Left hindlimb (tissue), 1 donor: ENCODE results near the gene RSPH1.

Source experiments
- DNase-seq: peaks from one replicate; pipeline ENCODE4 v3.0.0-alpha.2; 2018

The RSPH1 gene

DNA sequence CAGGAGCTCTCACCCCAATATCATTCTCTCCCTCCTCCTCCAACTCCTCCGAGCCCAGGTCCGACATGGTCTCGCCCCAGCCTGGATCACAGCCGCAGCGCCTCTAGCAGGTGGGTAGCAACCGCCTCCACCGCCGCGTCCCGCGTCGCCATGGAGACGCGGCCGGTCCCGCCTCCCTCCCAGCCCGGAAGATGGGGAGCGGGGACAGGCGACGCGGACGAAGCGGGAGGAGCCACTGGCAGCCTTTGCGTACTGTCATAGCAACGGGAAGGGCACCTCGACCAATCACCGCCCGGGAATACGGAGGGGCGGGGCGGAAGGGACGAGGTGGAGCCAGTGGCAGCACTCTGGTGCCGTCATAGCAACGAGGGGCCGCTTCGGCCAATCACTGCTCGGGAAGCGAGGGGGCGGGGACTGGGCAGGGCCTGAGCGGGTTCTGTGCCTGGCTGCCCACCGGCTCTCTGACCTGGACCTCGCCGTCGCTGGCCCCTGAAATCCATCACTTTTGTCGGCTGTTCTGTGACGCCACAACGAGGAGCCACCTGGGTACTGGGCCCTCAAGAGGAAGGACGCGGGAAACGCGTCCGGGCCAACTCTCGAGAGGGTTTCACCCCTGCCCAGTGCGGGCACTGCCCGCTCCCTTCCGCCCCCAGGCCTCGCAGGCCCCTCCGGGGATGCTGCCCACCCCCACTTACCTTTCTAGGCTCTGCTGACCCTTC is at the start of gene RSPH1:
Gene RSPH1, minus strand, starts transcription at position 105 of the 719 bp plus-strand sequence. Its CDS starts 38 bp downstream, at position 67.
- peak; percentile 100 for DNase-seq

DNA sequence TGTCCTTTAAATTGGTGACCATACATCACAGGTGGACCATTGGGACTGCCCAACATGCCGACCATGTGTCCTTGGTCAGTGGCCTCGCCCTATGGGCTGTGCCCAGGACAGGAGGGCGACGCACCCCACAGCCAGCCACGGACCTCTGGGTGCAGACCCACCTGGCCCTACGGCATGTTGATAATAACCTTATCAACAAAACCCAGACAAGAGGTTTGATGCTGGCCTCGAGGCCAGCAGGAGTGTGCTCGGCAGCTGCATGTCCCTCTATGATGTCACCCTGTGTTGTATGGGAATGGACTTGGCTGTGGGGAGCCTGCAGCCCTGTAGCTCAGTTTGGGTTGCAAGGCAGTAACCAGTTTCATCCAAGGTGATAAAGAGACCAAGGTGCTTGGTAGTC is 49.7 kb upstream of the RSPH1 start:
- peak; percentile 9 for DNase-seq

DNA sequence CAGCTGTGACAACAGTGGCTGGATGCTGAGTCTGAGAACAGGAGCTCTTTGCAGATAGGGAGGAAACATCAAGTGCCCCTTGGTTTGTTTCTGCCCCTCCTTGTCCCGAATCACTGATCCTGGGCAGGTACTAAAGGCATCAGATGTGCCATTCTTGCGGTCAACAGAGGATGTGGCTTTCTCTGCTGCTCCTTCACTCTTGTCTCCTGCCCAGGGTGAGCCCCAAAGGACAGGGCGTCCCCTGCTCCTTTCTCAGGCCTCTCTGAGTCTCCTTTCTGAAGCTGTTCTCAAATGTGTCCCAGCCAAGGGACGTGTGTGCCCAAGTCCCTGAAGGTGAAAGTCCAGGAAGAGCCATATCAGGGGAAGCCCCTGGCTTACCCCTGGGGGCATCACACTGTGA is 49.3 kb upstream of the RSPH1 start:
- DNase-seq: no peak

DNA sequence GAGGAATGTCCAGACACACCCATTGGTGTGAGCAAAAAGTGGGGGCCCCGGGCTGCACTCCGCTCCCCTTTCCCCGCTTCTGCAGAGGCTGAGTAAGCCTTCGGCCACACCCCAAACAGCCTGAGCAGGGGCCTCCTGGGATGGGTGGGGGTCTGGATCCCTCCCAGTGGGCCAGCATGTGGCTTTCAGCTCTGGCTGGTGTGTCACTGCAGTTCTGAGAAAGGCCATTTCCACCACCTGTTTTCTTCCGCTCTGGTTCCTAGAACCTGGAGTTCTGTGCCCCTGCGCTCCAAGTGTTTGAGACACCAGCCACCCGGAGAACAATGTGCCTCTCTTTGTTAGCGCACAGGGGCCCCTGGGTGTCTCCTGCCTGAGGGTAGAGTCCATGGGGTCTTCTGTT is 48.5 kb upstream of the RSPH1 start:
- peak; percentile 11 for DNase-seq

DNA sequence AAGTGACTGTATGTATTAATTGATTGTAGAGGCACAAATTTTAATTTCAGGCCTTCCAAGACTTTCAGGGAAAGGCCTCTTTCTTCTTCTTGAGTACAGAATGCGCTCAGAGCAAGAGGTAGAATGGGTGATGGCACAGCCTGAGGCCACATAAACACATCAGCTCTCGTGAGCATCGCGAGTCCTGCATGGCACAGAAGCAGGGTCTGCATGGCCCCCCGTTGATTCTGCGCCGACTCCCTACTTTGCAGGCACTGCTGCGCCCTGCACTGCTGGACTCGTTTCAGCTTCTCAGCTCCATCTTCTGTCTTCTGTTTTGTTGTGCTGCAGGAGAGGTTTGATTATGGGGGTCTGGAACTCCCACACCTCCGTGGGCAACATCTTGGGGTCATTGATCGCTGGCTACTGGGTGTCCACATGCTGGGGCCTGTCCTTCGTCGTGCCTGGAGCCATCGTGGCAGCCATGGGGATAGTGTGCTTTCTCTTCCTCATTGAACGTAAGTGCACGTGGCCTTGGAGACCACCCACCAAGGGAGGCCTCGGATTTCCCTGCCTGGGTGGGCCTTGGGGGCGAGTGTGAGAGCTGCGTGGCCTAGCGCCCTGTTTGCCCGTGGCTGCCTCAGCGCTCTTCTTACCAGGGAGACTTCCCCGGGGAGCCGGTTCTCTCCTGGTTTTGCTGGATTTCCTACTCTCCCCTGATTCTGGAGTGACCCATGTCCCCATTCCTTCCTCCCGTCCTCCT is 47.3 kb upstream of the RSPH1 start:
- peak; percentile 19 for DNase-seq

DNA sequence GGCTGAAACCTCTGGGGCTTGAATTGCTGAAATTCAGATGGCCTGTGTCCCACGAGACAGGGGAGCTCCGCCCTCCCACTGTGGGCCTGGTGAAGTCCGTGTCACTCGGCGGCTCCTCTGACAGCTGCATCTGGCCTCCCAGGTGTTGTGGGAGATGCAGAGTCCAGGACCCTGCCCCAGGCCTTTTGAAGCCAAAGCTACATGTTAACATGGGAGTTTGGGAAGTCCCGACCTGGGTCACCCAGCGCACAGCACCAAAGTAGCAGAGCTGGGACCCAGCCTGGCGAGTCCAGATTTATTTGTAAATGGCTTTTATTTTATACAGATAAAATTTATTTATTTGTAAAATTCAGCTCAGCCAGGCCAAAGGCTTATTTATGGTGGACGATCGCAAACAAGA is 46.6 kb upstream of the RSPH1 start:
- peak; percentile 4 for DNase-seq

DNA sequence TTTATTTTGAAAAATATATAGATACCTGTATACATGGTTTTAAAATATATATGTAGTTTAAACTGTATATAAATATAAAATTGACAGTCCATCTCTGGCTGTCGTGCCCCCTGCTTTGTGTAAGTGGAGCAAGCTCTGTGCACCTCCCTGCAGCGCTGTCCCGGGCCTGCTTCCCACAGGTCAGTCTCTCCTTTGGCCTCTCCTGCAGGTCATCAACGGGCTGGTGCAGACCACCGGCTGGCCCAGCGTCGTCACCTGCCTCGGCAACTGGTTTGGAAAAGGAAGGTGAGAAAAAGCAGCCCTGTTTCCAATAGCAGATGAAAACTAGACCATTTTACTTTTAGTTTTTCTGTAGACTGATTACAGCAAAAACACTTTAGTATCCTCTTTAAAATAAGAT is 46.2 kb upstream of the RSPH1 start:
- DNase-seq: peak; percentile 12

DNA sequence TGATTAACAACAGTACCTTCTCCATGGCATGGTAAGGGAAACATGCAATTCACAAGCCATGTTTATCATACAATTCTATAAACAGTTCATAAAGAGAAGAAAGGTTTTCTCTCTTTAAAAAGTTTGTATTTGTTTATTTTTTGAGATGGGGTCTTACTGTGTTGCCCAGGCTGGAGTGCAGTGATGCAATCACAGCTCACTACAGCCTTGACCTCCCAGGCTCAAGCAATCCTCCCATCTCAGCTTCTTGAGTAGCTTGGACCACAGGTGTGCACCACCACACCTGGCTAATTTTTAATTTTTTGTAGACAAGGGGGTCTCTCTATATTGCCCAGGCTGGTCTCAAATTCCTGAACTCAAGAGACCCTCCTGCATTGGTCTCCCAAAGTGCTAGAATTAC is 45.6 kb upstream of the RSPH1 start:
- DNase-seq: no peak

DNA sequence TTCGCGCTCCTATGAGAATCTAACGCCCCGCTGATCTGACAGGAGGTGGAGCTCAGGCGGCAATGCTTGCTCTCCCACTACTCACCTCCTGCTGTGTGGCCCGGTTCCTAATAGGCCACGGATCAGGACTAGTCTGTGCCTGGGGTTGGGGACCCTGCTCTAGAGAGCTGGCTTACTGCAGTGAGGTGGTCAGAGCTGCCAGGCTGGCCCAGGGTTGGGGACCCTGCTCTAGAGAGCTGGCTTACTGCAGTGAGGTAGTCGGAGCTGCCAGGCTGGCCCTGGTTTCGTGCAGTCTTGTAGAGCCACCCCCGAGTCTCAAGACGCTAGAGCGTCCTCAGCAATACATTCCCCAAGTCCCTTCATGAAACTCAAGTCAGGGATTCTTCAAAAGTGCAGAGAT is 45.1 kb upstream of the RSPH1 start:
- no peak for DNase-seq

DNA sequence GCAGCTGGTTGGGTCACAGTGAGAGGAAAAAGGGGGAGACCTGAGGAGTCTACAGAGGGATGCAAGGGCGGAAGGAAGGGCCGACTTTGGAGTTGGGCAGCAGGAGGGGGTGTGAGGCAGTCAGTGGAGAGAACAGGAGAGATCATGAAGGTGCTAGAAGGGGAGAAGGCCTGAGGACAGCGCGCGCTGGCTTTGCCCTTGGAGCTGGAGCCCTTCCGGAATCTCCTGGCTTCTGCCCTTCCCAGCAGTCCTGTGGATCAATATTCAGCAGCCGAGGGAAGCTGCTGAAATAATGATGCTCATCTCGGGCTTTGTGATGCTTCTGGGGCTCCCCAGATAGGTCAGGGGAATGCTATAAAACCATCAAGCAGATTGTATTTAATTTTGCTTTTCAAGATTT is 44.4 kb upstream of the RSPH1 start:
- DNase-seq: no peak

DNA sequence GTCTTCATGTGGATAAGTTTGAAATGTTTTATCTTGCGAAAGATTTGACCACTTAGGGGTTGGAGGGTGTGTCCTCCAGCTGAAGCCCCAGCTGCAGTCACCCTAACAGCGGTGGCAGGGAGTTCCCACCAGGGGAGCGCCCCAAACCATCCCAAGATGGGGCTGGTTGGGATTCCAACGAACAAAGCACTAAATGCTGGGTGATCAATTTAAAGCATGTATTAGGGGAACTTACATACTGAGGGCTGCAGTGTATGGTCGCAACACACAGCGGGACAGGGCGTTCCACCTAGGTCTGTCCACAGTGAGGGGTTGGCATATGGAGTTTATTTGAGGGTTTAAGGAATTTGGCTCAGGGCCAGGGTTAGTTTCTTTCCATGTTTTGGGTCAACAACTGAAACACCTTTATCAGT is 43.9 kb upstream of the RSPH1 start:
- no peak for DNase-seq

DNA sequence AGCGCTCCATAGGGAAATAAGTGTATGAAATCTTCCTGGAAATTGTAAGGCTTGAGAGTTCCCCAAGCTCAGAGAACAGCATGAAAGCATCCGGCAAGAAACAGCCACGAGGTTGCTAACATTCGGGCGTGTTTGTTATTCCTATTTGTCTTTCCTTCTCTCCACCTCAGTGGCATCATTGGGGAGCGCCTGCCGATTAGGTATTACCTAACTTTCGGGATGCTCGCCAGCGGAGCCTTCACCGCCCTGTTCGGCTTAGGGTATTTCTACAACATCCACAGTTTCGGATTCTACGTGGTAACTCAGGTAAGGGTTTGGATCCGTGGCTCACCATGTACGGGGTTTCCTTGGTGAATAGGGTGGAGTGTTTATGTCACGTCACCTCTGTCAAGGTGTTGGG is 43.3 kb upstream of the RSPH1 start:
- no peak for DNase-seq

DNA sequence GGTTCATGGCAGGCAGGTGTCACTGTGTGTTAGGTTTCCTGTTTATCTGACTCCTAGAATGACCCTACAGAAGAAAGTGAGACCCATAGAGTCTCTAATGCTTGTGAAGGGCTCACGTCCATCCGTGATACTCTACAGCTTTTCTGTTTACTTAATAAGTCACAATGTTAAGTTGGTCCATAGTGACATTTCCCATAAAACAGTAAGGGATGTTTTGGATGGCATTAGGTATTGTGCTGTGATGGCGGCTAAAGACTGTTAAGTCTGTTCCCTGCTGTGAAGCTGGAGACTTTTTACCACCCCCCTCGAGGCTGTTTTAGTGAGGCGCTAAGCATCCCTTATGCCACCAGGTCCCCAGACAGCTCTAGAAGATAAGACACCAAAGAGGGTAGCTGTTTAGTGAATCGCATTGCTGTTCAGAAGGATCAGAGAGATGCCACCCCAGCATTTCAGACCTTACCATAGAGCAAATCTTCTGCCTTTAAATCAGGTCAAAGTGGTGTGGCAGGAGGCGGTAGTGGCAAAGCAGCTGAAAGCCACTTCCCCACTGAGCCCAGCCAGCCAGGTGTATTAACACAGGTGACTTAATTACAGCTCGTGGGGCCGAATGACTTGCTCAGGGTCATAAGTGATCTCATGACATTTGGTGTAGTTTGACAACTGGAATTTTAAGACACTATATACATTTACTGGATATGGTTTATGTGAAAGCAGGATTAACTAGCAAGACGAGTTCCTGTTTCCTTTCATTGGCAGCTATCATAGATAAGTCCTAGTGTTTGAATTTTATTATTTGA is 42.7 kb upstream of the RSPH1 start:
- no peak for DNase-seq

DNA sequence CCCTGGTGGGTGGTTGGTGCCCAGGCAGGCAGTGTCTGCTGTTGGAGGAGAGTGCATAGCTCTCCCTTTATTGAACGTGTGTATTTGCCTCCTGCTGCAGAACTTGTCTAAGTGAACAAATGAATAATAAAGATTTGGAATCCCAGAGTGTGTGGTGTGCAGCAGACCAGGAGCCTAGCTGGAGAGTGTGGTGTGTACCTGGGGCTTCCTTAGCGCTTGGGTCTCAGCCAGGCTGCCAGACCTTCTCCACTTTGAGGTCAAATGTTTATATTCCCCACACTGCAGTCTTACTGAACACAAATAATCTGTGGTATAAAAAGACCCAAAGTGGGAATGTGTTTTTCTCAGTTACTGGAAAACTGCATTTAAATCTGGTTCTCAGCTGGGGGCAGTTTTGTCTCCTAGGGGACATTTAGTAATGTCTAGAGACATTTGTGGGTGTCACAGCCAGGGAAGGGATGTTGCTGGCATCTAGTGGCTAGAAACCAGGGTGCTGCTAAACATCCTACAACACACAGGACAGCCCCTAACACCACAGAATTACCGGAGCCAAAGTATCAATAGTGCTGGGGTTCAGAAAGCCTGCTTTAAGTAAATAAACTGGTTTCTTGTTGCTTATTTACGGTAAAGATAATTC is 41.2 kb upstream of the RSPH1 start:
- DNase-seq: no peak

DNA sequence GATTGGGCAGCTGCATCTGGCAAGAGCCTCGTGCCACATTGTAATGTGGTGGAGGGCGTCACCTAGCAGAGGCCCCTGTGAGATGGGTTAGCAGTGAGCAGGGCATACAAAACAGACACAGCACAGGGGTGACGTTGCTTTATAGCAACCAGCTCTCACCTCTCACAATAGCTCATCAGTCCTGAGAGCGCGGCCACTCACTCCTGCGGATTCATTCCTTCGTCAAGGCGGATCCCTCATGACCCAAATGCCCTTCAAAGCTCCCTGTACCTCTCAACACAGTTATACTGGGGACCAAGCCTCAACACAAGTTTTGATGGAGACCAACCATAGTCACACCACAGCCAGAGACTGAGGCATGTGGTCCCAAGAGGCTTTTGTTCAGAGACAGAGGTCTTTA is 40.6 kb upstream of the RSPH1 start:
- no peak for DNase-seq

DNA sequence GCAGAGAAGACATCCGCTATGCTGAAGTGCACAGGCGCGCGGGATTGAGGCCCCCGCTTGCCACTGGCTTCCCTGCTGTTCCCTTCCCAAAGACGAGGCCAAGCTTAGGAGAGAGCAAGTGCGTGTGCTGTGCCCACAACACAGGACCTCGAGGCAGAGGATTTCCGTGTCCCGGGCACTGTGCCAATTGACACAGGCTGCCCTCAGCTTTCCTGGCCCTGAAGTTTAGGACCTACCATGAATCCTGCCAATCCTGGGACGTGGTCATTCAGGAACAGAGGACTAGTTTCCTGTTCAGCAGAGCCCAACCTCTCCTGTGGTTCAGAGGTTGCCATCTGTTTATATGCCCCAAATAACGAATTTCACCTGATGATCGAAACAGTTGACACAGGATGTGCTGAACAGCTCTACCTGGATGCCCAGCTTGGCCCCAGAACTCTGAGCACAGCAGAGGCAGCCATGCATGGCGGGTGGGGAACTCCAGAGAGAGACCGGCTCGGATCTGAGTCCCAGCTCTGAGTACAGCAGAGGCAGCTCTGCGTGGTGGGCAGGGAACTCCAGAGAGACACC is 39.7 kb upstream of the RSPH1 start:
- no peak for DNase-seq

DNA sequence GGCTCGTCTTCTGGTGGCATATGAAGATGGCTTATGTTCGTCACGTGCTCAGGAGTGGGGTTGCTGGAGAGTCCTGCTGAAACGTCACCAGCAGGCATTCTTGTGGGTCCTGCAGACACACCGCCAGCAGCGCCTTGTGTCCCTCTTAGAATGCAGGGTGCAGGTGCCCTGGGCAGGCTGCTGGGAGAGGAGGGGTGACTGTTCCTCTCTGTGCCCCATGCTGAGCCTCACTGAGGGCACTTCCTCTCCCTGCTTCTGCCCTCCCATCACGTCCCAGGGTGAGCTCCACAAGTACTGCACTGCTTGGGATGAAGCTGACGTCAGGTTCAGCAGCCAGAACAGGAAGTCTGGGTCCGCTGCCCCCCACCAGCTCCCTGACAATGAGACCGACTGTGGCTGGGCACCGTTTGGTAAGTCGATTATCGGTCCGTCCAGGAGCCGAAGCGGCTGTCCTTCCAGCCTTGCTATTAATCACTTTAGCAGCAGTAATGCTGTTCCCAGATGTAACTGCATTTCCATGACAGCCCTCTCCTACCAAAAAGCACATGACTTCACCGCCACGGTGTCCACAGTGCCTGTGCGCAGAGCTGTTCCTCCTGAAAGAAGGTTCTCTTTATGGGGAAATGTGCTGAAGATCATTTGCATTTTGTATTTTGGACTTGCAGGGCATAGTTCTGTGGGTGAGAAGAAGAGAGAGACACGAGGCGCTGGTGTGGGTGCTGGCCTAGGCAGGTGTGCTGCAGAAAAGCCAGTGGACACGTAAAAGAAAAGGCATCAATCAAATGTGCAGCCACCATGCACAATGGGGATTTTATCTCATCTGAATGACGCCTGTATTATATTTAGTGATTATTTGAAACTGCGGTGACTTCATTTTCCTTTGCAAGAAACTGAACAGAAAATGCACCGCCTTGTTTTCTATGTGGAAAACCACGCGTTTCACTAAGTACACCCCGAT is 38.7 kb upstream of the RSPH1 start:
- peak; percentile 75 for DNase-seq

DNA sequence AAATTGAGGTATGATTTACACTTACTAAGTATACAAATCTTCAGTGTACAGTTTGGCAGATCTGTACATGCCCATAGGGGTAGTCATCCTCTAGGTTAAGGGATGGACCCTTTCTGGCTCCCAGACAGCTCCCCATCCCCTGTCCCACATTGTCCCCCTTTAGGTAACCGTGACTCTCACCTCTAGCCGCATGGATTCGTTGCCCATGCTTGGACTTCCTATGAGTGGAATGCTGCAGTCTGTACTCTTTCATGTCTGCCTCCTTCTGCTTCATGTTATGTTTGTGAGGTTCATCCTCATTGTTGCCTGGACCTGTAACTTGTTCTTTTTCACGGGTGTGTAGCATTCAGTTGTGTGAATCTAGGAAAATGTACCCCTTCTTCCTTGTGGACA is 37.9 kb upstream of the RSPH1 start:
- no peak for DNase-seq

DNA sequence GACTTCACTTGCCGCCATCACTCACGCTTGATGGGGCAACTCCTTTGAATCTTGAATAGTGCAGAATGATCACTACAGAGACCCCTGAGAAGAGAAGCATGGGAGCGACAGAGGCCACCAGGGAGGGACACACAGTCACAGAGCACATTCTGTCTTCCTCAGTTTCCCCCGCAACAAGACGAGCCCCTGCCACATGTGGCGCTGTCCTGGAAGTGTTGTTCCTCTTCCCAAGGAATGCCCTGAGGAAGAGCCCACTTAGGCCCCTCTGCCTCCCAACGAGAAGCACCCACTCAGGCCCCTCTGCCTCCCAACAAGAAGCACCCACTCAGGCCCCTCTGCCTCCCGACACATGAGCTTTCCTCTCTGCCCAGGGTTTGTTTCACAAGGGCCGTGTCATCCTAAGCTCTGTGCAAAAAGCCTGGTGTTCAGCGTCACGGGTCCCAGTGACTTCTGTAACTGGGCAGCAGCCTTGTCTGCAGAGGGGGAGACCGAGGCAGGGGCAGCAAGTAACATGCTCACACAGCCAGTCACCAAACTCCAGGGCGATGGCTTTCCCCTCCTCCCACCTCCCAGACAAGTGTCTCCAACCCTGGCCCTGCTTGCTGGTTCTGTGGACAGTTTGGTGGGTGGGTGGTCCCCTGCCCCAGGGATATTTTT is 37.4 kb upstream of the RSPH1 start:
- no peak for DNase-seq

DNA sequence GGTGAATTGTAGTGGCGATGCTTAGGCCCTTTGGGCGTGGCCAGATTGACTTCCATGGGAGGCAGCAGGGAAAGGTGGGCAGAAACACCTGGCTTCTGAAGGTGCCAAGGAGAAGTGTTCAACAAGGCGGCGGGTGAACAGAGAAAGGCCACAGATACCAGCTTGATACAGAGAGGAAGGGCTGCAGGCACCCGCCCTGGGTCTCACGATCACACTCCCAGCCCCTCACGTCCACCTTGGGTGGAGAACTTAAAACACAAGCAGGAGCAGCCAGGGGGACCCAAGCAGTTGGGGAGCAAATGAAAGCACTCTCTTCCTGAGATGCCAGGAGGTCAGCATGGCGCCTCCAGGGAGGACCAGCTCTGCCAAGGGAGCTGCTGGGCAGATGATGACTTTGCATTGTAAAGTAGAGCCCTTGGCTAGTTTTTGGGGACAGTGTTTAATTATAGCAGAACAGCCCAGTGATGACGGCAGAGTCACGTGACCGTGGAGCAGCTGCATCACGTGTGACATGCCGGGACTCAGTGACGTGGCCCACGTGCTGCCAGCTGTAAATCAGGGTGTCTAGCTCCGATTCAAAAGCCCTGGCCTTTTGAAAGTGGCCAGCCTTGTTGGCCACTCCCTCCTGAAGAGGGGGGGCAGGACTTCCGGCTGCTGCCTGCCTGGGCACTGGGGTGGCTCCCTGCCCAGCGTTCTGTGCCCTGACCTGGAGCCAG is 36.6 kb upstream of the RSPH1 start:
- no peak for DNase-seq
